NCI-H748 (cell line): ENCODE measurements around the gene LAMC3.

Experiments used
- DNase-seq: peaks from one replicate; lab custom pipeline; 2025; ENCODE audit not compliant: unreplicated experiment; lab: John Stamatoyannopoulos, UW

Gene LAMC3

GRCh38 chr9:131043087-131043486 lies 34.1 kb downstream of the LAMC3 start:
- no peak for DNase-seq

GRCh38 chr9:131043646-131044045 lies 34.7 kb downstream of the LAMC3 start:
- DNase-seq, result no peak

GRCh38 chr9:131045300-131046092 lies 36.5 kb downstream of the LAMC3 start:
- peak; percentile 29 for DNase-seq

- no peak for DNase-seq
Measured at GRCh38 chr9:131046093-131046380, 37.1 kb downstream of the LAMC3 start.

- peak; percentile 70 for DNase-seq
Measured at GRCh38 chr9:131046581-131047202, 37.7 kb downstream of the LAMC3 start.

GRCh38 chr9:131048332-131048731 lies 39.4 kb downstream of the LAMC3 start:
- DNase-seq, result no peak

- no peak for DNase-seq
Measured at GRCh38 chr9:131048820-131049219, 39.8 kb downstream of the LAMC3 start.

GRCh38 chr9:131049829-131050715 lies 41.1 kb downstream of the LAMC3 start:
- DNase-seq, result no peak

GRCh38 chr9:131050831-131051230 lies 41.9 kb downstream of the LAMC3 start:
- no peak for DNase-seq

GRCh38 chr9:131051592-131052517 lies 42.9 kb downstream of the LAMC3 start:
- no peak for DNase-seq

- DNase-seq, result no peak
Measured at GRCh38 chr9:131053896-131054295, 44.9 kb downstream of the LAMC3 start.

- DNase-seq, result no peak
Measured at GRCh38 chr9:131056781-131057506, 48.0 kb downstream of the LAMC3 start.

- peak; percentile 31 for DNase-seq
Measured at GRCh38 chr9:131060900-131061630, 52.1 kb downstream of the LAMC3 start.

GRCh38 chr9:131062969-131063368 lies 54.0 kb downstream of the LAMC3 start:
- no peak for DNase-seq

- DNase-seq, result no peak
Measured at GRCh38 chr9:131065599-131065998, 56.6 kb downstream of the LAMC3 start.

GRCh38 chr9:131067625-131068024 lies 58.7 kb downstream of the LAMC3 start:
- DNase-seq, result no peak

GRCh38 chr9:131068076-131068816 lies 59.3 kb downstream of the LAMC3 start:
- no peak for DNase-seq

- DNase-seq, result no peak
Measured at GRCh38 chr9:131069699-131070098, 60.7 kb downstream of the LAMC3 start.
